ENCODE data around the gene CHEK2. TPM values are rescaled to one million over a fixed set of nuclear protein-coding genes. Genes with fewer than 3 reads are reported as not detected.

CHEK2 gene
- total RNA-seq, 1 experiment from 2014 or later = 61.1 TPM

GRCh38 chr22:28711341-28711740, 30.3 kb downstream of the CHEK2 start:
- no CpG with 5 or more reads among the region's 2 CpGs for WGBS (ENCODE audit: extremely low coverage, insufficient read length, low lambda C conversion rate)
- no peak overlapping the region for H2BK12ac ChIP-seq (ENCODE audit: insufficient read length, low read depth, low read length)
- Mint-ChIP-seq H3K36me3 (ENCODE audit: insufficient read depth in 1 of 3, low read depth in 3 of 3) (peaks cover 43 to 76% (median 68%) of the 10 kb centered on the region in 3 experiments), H3K27ac (no peak overlapping the region), H3K4me3 (no peak overlapping the region), H3K9me3 (no peaks in the 10 kb centered on the region), H3K4me1 (peaks cover 0 to 2% of the 10 kb centered on the region in 2 experiments; a peak in 2 of 4 replicates), H3K27me3 (ENCODE audit: low read depth) (no peaks in the 10 kb centered on the region)
- no peaks in the 10 kb centered on the region for H3K79me1 ChIP-seq (ENCODE audit: insufficient read depth, low read depth, low read length, poor library complexity, severe bottlenecking)
- no peak overlapping the region for H4K91ac ChIP-seq (ENCODE audit: insufficient read length, low read depth, low read length)
- no peak overlapping the region for H3K56ac ChIP-seq (ENCODE audit: insufficient read length, low read depth, low read length)
- H3K9ac ChIP-seq (ENCODE audit: extremely low read depth, insufficient read length, low read length) = no peak overlapping the region
- no peak for DNase-seq
- H2BK5ac ChIP-seq (ENCODE audit: insufficient read length, low read length) = no peak overlapping the region
- H3K27me3 ChIP-seq (ENCODE audit: insufficient read depth, low read length) = no peaks in the 10 kb centered on the region
- H3K79me2 ChIP-seq (ENCODE audit: insufficient read depth, low read length) = no peaks in the 10 kb centered on the region
- no peaks in the 10 kb centered on the region for H4K20me1 ChIP-seq (ENCODE audit: control insufficient read depth, insufficient read depth, insufficient read length)
- no peaks in the 10 kb centered on the region for H3K4me1 ChIP-seq (ENCODE audit: insufficient read depth, low read length)
- no peak overlapping the region for H2BK15ac ChIP-seq (ENCODE audit: low read depth, low read length)
- H3K9me3 ChIP-seq (ENCODE audit: control insufficient read depth, low read depth, low read length) = no peaks in the 10 kb centered on the region
- no peak overlapping the region for H3T11ph ChIP-seq (ENCODE audit: low read length)
- H2BK20ac ChIP-seq (ENCODE audit: low read depth, low read length, poor library complexity, severe bottlenecking) = no peak overlapping the region
- no peak overlapping the region for H3K4me2 ChIP-seq (ENCODE audit: insufficient read depth, insufficient read length, low read length)
- H4K8ac ChIP-seq (replicated peaks; ENCODE audit: insufficient read length, low read depth, low read length) = no peak overlapping the region
- H3K27ac ChIP-seq (ENCODE audit: insufficient read length, low read depth, low read length) = no peak overlapping the region
- H2AK5ac ChIP-seq (ENCODE audit: insufficient read length, low read length) = no peak overlapping the region
- no peak overlapping the region for H3K18ac ChIP-seq (ENCODE audit: insufficient read length, low read depth, low read length)
- no peak overlapping the region for H3K4ac ChIP-seq (ENCODE audit: low read depth, low read length)
- H2BK120ac ChIP-seq (ENCODE audit: low read depth, low read length, poor library complexity, severe bottlenecking) = no peak overlapping the region
- no peak for TF ChIP-seq CTCF (conservative IDR thresholded peaks at IDR 0.05)
- H3K23ac ChIP-seq (ENCODE audit: insufficient read length, low read depth, low read length) = no peak overlapping the region
- H3K14ac ChIP-seq (ENCODE audit: insufficient read depth, low read length) = no peak overlapping the region
- no peak overlapping the region for H4K5ac ChIP-seq (ENCODE audit: insufficient read length, low read depth, low read length)
- H3K23me2 ChIP-seq (ENCODE audit: insufficient read length, low read depth, low read length, poor library complexity, severe bottlenecking) = no peaks in the 10 kb centered on the region
- H2AFZ ChIP-seq (ENCODE audit: low read length) = no peak overlapping the region

Measured in H9 (cell line).